Measurements from ENCODE around the gene GIMAP1. TPM values are rescaled to one million over a fixed set of nuclear protein-coding genes. Genes with fewer than 3 reads are reported as not detected.

GIMAP1 gene
- total RNA-seq, 2 donors from 2014 or later: 4.5 to 7.0 TPM

Other genes starting within 250 kb of the GIMAP1 start
- gene GIMAP7, start 201.7 kb upstream of the GIMAP1 start, total RNA-seq: 10 to 100 TPM; 25.0 to 26.0 TPM
- 10 to 100 TPM; 30.2 to 40.4 TPM for gene GIMAP4, start 149.2 kb upstream of the GIMAP1 start, total RNA-seq
- 10 to 100 TPM; 35.4 to 36.8 TPM for gene GIMAP6, start 84.2 kb upstream of the GIMAP1 start, total RNA-seq
- 1 to 10 TPM; 7.0 to 9.2 TPM for gene GIMAP2, start 30.9 kb upstream of the GIMAP1 start, total RNA-seq
- 10 to 100 TPM; 18.6 to 25.6 TPM for gene GIMAP5, start 20.8 kb downstream of the GIMAP1 start, total RNA-seq
- gene TMEM176B, start 83.8 kb downstream of the GIMAP1 start, total RNA-seq: 100 to 1,000 TPM; 125 to 241 TPM
- gene TMEM176A, start 84.2 kb downstream of the GIMAP1 start, total RNA-seq: 100 to 1,000 TPM in 1 of 2 donors, 10 to 100 TPM in 1; 92.1 to 110 TPM
- gene AOC1, start 135.9 kb downstream of the GIMAP1 start, total RNA-seq: under 1 TPM; 0.21 to 0.37 TPM